GM12891 (cell line): ENCODE measurements around the gene MOCS3.

Experiments
- PAX5 ChIP-seq: IDR thresholded peaks from 2 replicates; pipeline ENCODE4 v1.6.1; 2011; ENCODE audit warnings: low read length, moderate library complexity, mild to moderate bottlenecking; ENCODE audit not compliant: insufficient read depth, severe bottlenecking
- POLR2A ChIP-seq: IDR thresholded peaks from 2 replicates; pipeline ENCODE4 v1.6.1; 2011; ENCODE audit warnings: low read depth, low read length, control low read depth
- POLR2AphosphoS5 ChIP-seq: IDR thresholded peaks from 2 replicates; pipeline ENCODE4 v1.6.1; 2011; ENCODE audit warnings: low read depth, low read length, control low read depth
- TAF1 ChIP-seq: IDR thresholded peaks from 2 replicates; pipeline ENCODE4 v1.6.1; 2011; ENCODE audit warnings: low read depth, low read length, control low read depth

GRCh38 chr20:50953196-50953595 is 5.4 kb upstream of the MOCS3 start:
- TF ChIP-seq POLR2A = no peak
- TF ChIP-seq POLR2AphosphoS5 = no peak
- no peak for TF ChIP-seq TAF1
- TF ChIP-seq PAX5 = no peak
